WI38 (cell line): ENCODE measurements around the gene DECR2.

Experiments
- H3K4me3 ChIP-seq: 2 replicates; pipeline ENCODE4 v1.5.1; 2011; ENCODE audit warnings: low read depth, mild to moderate bottlenecking, control low read depth, low read length
- CTCF ChIP-seq: IDR thresholded peaks from 2 replicates; pipeline ENCODE4 v1.5.1; 2012; ENCODE audit warnings: low read depth, mild to moderate bottlenecking, control low read depth, low read length

Gene DECR2

GRCh38 chr16:457732-458400 is 56.2 kb downstream of the DECR2 start:
- no peak for TF ChIP-seq CTCF
- H3K4me3 ChIP-seq, result no peak overlapping the region

- H3K4me3 ChIP-seq, result no peak overlapping the region
- no peak for TF ChIP-seq CTCF
Measured at GRCh38 chr16:459761-460160, 58.1 kb downstream of the DECR2 start.

GRCh38 chr16:460787-461186 is 59.1 kb downstream of the DECR2 start:
- H3K4me3 ChIP-seq, result no peak overlapping the region
- no peak for TF ChIP-seq CTCF
